Tibial artery (tissue), 4 donors: ENCODE results near the gene MACROH2A1.

ENCODE experiments used
- DNase-seq, 2 donors: peaks; one replicate each; pipeline ENCODE4 v3.0.0-alpha.2; 2019
- H3K27ac ChIP-seq, 2 donors: fragments of 200-600 bp; sonication (generic) in 1 of 2; 1 replicate in 1 of 2; 2 replicates in 1 of 2; pipeline ENCODE4 v1.5.1; 2018 to 2019; ENCODE audit warnings: mild to moderate bottlenecking in 1 of 2
- H3K27me3 ChIP-seq, 2 donors: fragments of 200-600 bp; sonication (generic) in 1 of 2; one replicate each; pipeline versions ENCODE4 v1.5.1 to v1.6.0; 2016 to 2019
- H3K36me3 ChIP-seq, 3 donors: fragments of 200-600 bp; sonication (generic) in 2 of 3; one replicate each; pipeline ENCODE4 v1.5.1; 2016 to 2019; ENCODE audit warnings: mild to moderate bottlenecking in 2 of 3
- H3K4me1 ChIP-seq, 4 donors: fragments of 200-600 bp; sonication (generic) in 2 of 4; 1 replicate in 3 of 4; 2 replicates in 1 of 4; pipeline ENCODE4 v1.5.1; 2016 to 2019
- H3K4me3 ChIP-seq, 2 donors: fragments of 200-600 bp; sonication (generic) in 1 of 2; 1 replicate in 1 of 2; 2 replicates in 1 of 2; pipeline ENCODE4 v1.5.1; 2018 to 2019; ENCODE audit warnings: mild to moderate bottlenecking in 2 of 2
- H3K9me3 ChIP-seq, 3 donors: fragments of 200-600 bp; sonication (generic) in 1 of 3; one replicate each; pipeline ENCODE4 v1.5.1; 2016 to 2019
- intact Hi-C: fragments of 100-400 bp; cut with DNase I; formaldehyde crosslinking; loops from one replicate; pipeline ENCODE4 v1.15.0; 2023; ENCODE audit warnings: low total_unique reads
- TF ChIP-seq, protein P1 (sequence below), 2 experiments: fragments of 200-600 bp in 1 of 2; fragments of 450-650 bp in 1 of 2; IDR thresholded peaks; one replicate each; pipeline ENCODE4 v1.5.1; 2017 to 2019; ENCODE audit warnings: antibody characterized with exemption in 2 of 2, mild to moderate bottlenecking in 1 of 2, moderate library complexity in 1 of 2

The MACROH2A1 gene

GRCh38 chr5:135445306-135445985, 46.4 kb upstream of the MACROH2A1 start:
- Histone ChIP-seq H3K27me3 (peaks cover 0 to 19% of the 10 kb centered on the region in 2 donors), H3K4me3 (no peak overlapping the region), H3K36me3 (no peaks in the 10 kb centered on the region), H3K27ac (no peak overlapping the region), H3K4me1 (no peaks in the 10 kb centered on the region), H3K9me3 (no peaks in the 10 kb centered on the region)
- intact Hi-C loops: no loop called here
- no peak for DNase-seq
- TF ChIP-seq, protein P1, sequence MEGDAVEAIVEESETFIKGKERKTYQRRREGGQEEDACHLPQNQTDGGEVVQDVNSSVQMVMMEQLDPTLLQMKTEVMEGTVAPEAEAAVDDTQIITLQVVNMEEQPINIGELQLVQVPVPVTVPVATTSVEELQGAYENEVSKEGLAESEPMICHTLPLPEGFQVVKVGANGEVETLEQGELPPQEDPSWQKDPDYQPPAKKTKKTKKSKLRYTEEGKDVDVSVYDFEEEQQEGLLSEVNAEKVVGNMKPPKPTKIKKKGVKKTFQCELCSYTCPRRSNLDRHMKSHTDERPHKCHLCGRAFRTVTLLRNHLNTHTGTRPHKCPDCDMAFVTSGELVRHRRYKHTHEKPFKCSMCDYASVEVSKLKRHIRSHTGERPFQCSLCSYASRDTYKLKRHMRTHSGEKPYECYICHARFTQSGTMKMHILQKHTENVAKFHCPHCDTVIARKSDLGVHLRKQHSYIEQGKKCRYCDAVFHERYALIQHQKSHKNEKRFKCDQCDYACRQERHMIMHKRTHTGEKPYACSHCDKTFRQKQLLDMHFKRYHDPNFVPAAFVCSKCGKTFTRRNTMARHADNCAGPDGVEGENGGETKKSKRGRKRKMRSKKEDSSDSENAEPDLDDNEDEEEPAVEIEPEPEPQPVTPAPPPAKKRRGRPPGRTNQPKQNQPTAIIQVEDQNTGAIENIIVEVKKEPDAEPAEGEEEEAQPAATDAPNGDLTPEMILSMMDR (IDR thresholded peaks at IDR 0.05): no peak

DNA sequence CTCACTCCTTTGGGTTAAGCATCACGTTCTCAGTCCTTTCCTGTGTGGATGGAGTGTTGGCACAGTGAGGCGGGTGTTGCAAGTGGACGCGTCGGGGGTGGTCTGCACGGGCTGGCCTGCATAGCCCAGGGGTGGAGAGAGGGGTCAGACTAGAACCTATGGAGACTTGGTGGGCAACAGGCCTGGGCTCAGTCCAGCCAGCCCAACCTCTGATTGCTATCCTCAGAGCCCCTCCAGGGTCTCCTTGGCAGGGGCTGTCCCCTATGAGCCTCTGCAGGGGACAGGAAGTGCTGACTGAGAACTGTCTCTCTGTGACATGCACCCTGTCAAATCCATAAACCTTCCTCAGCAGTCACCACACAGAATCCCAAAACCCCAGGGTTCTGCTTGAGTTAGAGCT, 45.9 kb upstream of the MACROH2A1 start:
- Histone ChIP-seq H3K4me3 (no peak overlapping the region), H3K4me1 (no peaks in the 10 kb centered on the region), H3K27me3 (peaks cover 0 to 19% of the 10 kb centered on the region in 2 donors), H3K36me3 (no peaks in the 10 kb centered on the region), H3K27ac (no peak overlapping the region), H3K9me3 (no peaks in the 10 kb centered on the region)
- no peak for DNase-seq
- intact Hi-C loops: no loop called here
- TF ChIP-seq, protein P1 (IDR thresholded peaks at IDR 0.05): no peak

GRCh38 chr5:135444360-135444759, 45.3 kb upstream of the MACROH2A1 start:
- H3K9me3 ChIP-seq: no peaks in the 10 kb centered on the region
- H3K4me1 ChIP-seq: no peaks in the 10 kb centered on the region
- H3K27me3 ChIP-seq: peaks cover 0 to 19% of the 10 kb centered on the region in 2 donors
- H3K4me3 ChIP-seq: no peak overlapping the region
- DNase-seq: no peak
- intact Hi-C loops: no loop called here
- no peaks in the 10 kb centered on the region for H3K36me3 ChIP-seq
- H3K27ac ChIP-seq: no peak overlapping the region
- TF ChIP-seq, protein P1 (IDR thresholded peaks at IDR 0.05): no peak

GRCh38 chr5:135443161-135443960, 44.3 kb upstream of the MACROH2A1 start:
- intact Hi-C loops: no loop called here
- Histone ChIP-seq H3K27ac (no peak overlapping the region), H3K4me1 (peaks cover 0 to 4% (median 0%) of the 10 kb centered on the region in 4 donors), H3K9me3 (no peaks in the 10 kb centered on the region), H3K27me3 (peaks cover 0 to 15% of the 10 kb centered on the region in 2 donors), H3K36me3 (no peaks in the 10 kb centered on the region), H3K4me3 (no peak overlapping the region)
- TF ChIP-seq, protein P1 (IDR thresholded peaks at IDR 0.05): no peak
- no peak for DNase-seq

- Histone ChIP-seq H3K9me3 (no peaks in the 10 kb centered on the region), H3K4me1 (peaks cover 0 to 9% (median 2%) of the 10 kb centered on the region in 4 donors)
- intact Hi-C loops: no loop called here
Measured at GRCh38 chr5:135442431-135443160, 43.6 kb upstream of the MACROH2A1 start.

More at GRCh38 chr5:135442431-135443160, 43.6 kb upstream of the MACROH2A1 start:
- Histone ChIP-seq H3K27me3 (peaks cover 0 to 10% of the 10 kb centered on the region in 2 donors), H3K4me3 (no peak overlapping the region), H3K27ac (no peak overlapping the region), H3K36me3 (no peaks in the 10 kb centered on the region)
- TF ChIP-seq, protein P1 (IDR thresholded peaks at IDR 0.05): no peak
- no peak for DNase-seq
